Activated naive CD8-positive, alpha-beta T cell treated with anti-CD3 and anti-CD28 coated beads for 36 hours (primary cell): ENCODE results near the gene TMEM100. TPM values are rescaled to one million over a fixed set of nuclear protein-coding genes. Genes with fewer than 3 reads are reported as not detected.
A peak's percentile ranks its signal among the peaks of the same experiment; 100 is the strongest.
"Not testable (repeated sequence)": the region's sequence is repeated elsewhere in the genome, so short reads cannot be mapped to it uniquely, and the experiment has no call there.

Experiments used
- DNase-seq: peaks from one replicate; pipeline ENCODE4 v3.0.0; 2021
- H3K27ac Mint-ChIP-seq: one replicate; pipeline ENCODE4 v1.8.0; 2022; ENCODE audit warnings: mild to moderate bottlenecking, moderate library complexity, mixed read lengths
- H3K27me3 Mint-ChIP-seq: one replicate; pipeline ENCODE4 v1.8.0; 2022; ENCODE audit warnings: mild to moderate bottlenecking, mixed read lengths
- H3K36me3 Mint-ChIP-seq: one replicate; pipeline ENCODE4 v1.8.0; 2021; ENCODE audit warnings: mild to moderate bottlenecking, mixed read lengths
- H3K4me1 Mint-ChIP-seq: one replicate; pipeline ENCODE4 v1.8.0; 2021; ENCODE audit warnings: mixed read lengths
- H3K4me3 Mint-ChIP-seq: one replicate; pipeline ENCODE4 v1.8.0; 2022; ENCODE audit warnings: mild to moderate bottlenecking, moderate library complexity, mixed read lengths
- H3K9me3 Mint-ChIP-seq: one replicate; pipeline ENCODE4 v1.8.0; 2022; ENCODE audit warnings: mixed read lengths
- total RNA-seq, 2 experiments: library from RNA; stranded (reverse); gene quantifications; one replicate each; pipeline ENCODE4 v1.2.3, GENCODE V29; 2021

TMEM100 gene
- total RNA-seq, 2 experiments from 2014 or later, result not detected

GRCh38 chr17:55691666-55692065, 31.0 kb downstream of the TMEM100 start:
- Mint-ChIP-seq H3K27me3 (peaks cover 25% of the 10 kb centered on the region), H3K4me3 (no peak overlapping the region), H3K9me3 (peaks cover under 1% of the 10 kb centered on the region), H3K27ac (no peak overlapping the region), H3K36me3 (no peaks in the 10 kb centered on the region), H3K4me1 (no peaks in the 10 kb centered on the region)
- no peak for DNase-seq

- Mint-ChIP-seq H3K36me3 (no peaks in the 10 kb centered on the region), H3K27ac (no peak overlapping the region), H3K9me3 (peaks cover 2% of the 10 kb centered on the region), H3K27me3 (peaks cover 18% of the 10 kb centered on the region), H3K4me3 (no peak overlapping the region), H3K4me1 (no peaks in the 10 kb centered on the region)
- DNase-seq, result no peak
These were observed 32.6 kb downstream of the TMEM100 start for GRCh38 chr17:55690105-55690508.

- Mint-ChIP-seq H3K27ac (no peak overlapping the region), H3K36me3 (no peaks in the 10 kb centered on the region), H3K9me3 (peaks cover 2% of the 10 kb centered on the region), H3K4me3 (no peak overlapping the region), H3K27me3 (peaks cover 19% of the 10 kb centered on the region), H3K4me1 (no peaks in the 10 kb centered on the region)
- no peak for DNase-seq
These were observed 33.0 kb downstream of the TMEM100 start for GRCh38 chr17:55689672-55690071.

GRCh38 chr17:55688057-55688456, 34.6 kb downstream of the TMEM100 start:
- no peak overlapping the region for H3K27ac Mint-ChIP-seq
- no peak for DNase-seq
- no peak overlapping the region for H3K4me3 Mint-ChIP-seq
- no peaks in the 10 kb centered on the region for H3K36me3 Mint-ChIP-seq
- peaks cover 2% of the 10 kb centered on the region for H3K9me3 Mint-ChIP-seq
- peaks cover 24% of the 10 kb centered on the region for H3K27me3 Mint-ChIP-seq
- no peaks in the 10 kb centered on the region for H3K4me1 Mint-ChIP-seq

GRCh38 chr17:55687037-55687436, 35.6 kb downstream of the TMEM100 start:
- Mint-ChIP-seq H3K27me3 (peaks cover 29% of the 10 kb centered on the region), H3K9me3 (peaks cover 2% of the 10 kb centered on the region), H3K27ac (no peak overlapping the region), H3K4me1 (no peaks in the 10 kb centered on the region), H3K4me3 (no peak overlapping the region), H3K36me3 (no peaks in the 10 kb centered on the region)
- no peak for DNase-seq

GRCh38 chr17:55683550-55684315, 38.9 kb downstream of the TMEM100 start:
- DNase-seq, result no peak
- Mint-ChIP-seq H3K4me1 (no peaks in the 10 kb centered on the region), H3K27me3 (peaks cover 41% of the 10 kb centered on the region), H3K36me3 (no peaks in the 10 kb centered on the region), H3K4me3 (no peak overlapping the region), H3K27ac (no peak overlapping the region), H3K9me3 (peaks cover 2% of the 10 kb centered on the region)

- Mint-ChIP-seq H3K27me3 (peaks cover 47% of the 10 kb centered on the region), H3K27ac (no peak overlapping the region), H3K9me3 (no peaks in the 10 kb centered on the region), H3K36me3 (no peaks in the 10 kb centered on the region), H3K4me1 (no peaks in the 10 kb centered on the region), H3K4me3 (no peak overlapping the region)
- no peak for DNase-seq
These were observed 41.3 kb downstream of the TMEM100 start for GRCh38 chr17:55681342-55681700.

GRCh38 chr17:55680686-55681341, 41.9 kb downstream of the TMEM100 start:
- no peak overlapping the region for H3K4me3 Mint-ChIP-seq
- no peak overlapping the region for H3K27ac Mint-ChIP-seq
- H3K27me3 Mint-ChIP-seq, result peaks cover 48% of the 10 kb centered on the region
- no peaks in the 10 kb centered on the region for H3K9me3 Mint-ChIP-seq
- no peak for DNase-seq
- no peaks in the 10 kb centered on the region for H3K36me3 Mint-ChIP-seq
- no peaks in the 10 kb centered on the region for H3K4me1 Mint-ChIP-seq

- no peak overlapping the region for H3K27ac Mint-ChIP-seq
- H3K4me3 Mint-ChIP-seq, result no peak overlapping the region
- no peaks in the 10 kb centered on the region for H3K9me3 Mint-ChIP-seq
- H3K4me1 Mint-ChIP-seq, result peaks cover 2% of the 10 kb centered on the region
- DNase-seq, result no peak
- no peaks in the 10 kb centered on the region for H3K36me3 Mint-ChIP-seq
- H3K27me3 Mint-ChIP-seq, result peaks cover 43% of the 10 kb centered on the region
These were observed 45.2 kb downstream of the TMEM100 start for GRCh38 chr17:55677446-55677845.

- Mint-ChIP-seq H3K9me3 (peaks cover 3% of the 10 kb centered on the region), H3K4me1 (peaks cover 2% of the 10 kb centered on the region), H3K27me3 (peaks cover 38% of the 10 kb centered on the region), H3K36me3 (no peaks in the 10 kb centered on the region), H3K27ac (no peak overlapping the region), H3K4me3 (no peak overlapping the region)
- DNase-seq, result no peak
These were observed 46.4 kb downstream of the TMEM100 start for GRCh38 chr17:55676274-55676673.

GRCh38 chr17:55673743-55674506, 48.7 kb downstream of the TMEM100 start:
- Mint-ChIP-seq H3K27me3 (peaks cover 40% of the 10 kb centered on the region), H3K4me3 (no peak overlapping the region)
- DNase-seq, result no peak

GRCh38 chr17:55672585-55673501, 49.8 kb downstream of the TMEM100 start:
- peaks cover 2% of the 10 kb centered on the region for H3K4me1 Mint-ChIP-seq
- peaks cover 35% of the 10 kb centered on the region for H3K27me3 Mint-ChIP-seq
- H3K27ac Mint-ChIP-seq, result peak overlapping the region; percentile 2
- peaks cover 3% of the 10 kb centered on the region for H3K9me3 Mint-ChIP-seq
- peak; percentile 1 for DNase-seq
- no peaks in the 10 kb centered on the region for H3K36me3 Mint-ChIP-seq
- no peak overlapping the region for H3K4me3 Mint-ChIP-seq

More at GRCh38 chr17:55673743-55674506, 48.7 kb downstream of the TMEM100 start:
- no peaks in the 10 kb centered on the region for H3K36me3 Mint-ChIP-seq
- H3K4me1 Mint-ChIP-seq, result peaks cover 2% of the 10 kb centered on the region
- no peak overlapping the region for H3K27ac Mint-ChIP-seq
- H3K9me3 Mint-ChIP-seq, result peaks cover 3% of the 10 kb centered on the region

- H3K27me3 Mint-ChIP-seq, result peaks cover 30% of the 10 kb centered on the region
- not testable (repeated sequence) for DNase-seq, H3K4me1 Mint-ChIP-seq, H3K4me3 Mint-ChIP-seq, H3K9me3 Mint-ChIP-seq, H3K27ac Mint-ChIP-seq, H3K36me3 Mint-ChIP-seq
These were observed 50.7 kb downstream of the TMEM100 start for GRCh38 chr17:55672010-55672409.
